Neural cell (in vitro differentiated cells): ENCODE results near the gene NAGS. TPM values are rescaled to one million over a fixed set of nuclear protein-coding genes. Genes with fewer than 3 reads are reported as not detected.

Source experiments
- H2AFZ ChIP-seq: fragments of 200-600, 300-800 bp; sonication (generic), shearing (Covaris generic); 2 replicates; pipeline ENCODE4 v1.6.0; 2014; ENCODE audit warnings: low read depth, mild to moderate bottlenecking, antibody characterized with exemption, low read length, moderate library complexity
- H3F3A ChIP-seq: fragments of 200-600 bp; shearing (Covaris generic); 2 replicates; pipeline ENCODE4 v1.6.1; 2016; ENCODE audit warnings: mild to moderate bottlenecking, moderate library complexity, mixed read lengths, antibody characterized with exemption, low read length; ENCODE audit not compliant: insufficient read depth, poor library complexity, severe bottlenecking
- H3K27ac ChIP-seq: fragments of 200-600, 300-800 bp; sonication (generic), shearing (Covaris generic); 2 replicates; pipeline ENCODE4 v1.5.1; 2014; ENCODE audit warnings: mild to moderate bottlenecking, low read length, moderate library complexity
- H3K27me3 ChIP-seq: fragments of 300-800, 200-600 bp; sonication (generic), shearing (Covaris generic); 2 replicates; pipeline ENCODE4 v1.6.0; 2014; ENCODE audit warnings: mild to moderate bottlenecking, low read depth, low read length, moderate library complexity; ENCODE audit not compliant: insufficient read depth
- H3K36me3 ChIP-seq: fragments of 300-800, 200-600 bp; sonication (generic), shearing (Covaris generic); 2 replicates; pipeline ENCODE4 v1.5.1; 2014; ENCODE audit warnings: mild to moderate bottlenecking, antibody characterized with exemption, low read length, moderate library complexity; ENCODE audit not compliant: insufficient read depth
- H3K4me2 ChIP-seq: fragments of 300-800, 200-600 bp; sonication (generic), shearing (Covaris generic); 2 replicates; pipeline ENCODE4 v1.6.0; 2014; ENCODE audit warnings: mild to moderate bottlenecking, low read length
- H3K4me3 ChIP-seq: fragments of 300-800, 200-600 bp; sonication (generic), shearing (Covaris generic); 2 replicates; pipeline ENCODE4 v1.5.1; 2014; ENCODE audit warnings: mild to moderate bottlenecking, low read length, moderate library complexity
- H3K79me2 ChIP-seq: fragments of 200-600 bp; shearing (Covaris generic); replicated peaks from 2 replicates; pipeline ENCODE4 v1.6.0; 2014; ENCODE audit warnings: mild to moderate bottlenecking, low read length, moderate library complexity; ENCODE audit not compliant: insufficient read depth
- H3K9ac ChIP-seq: fragments of 300-800, 200-600 bp; sonication (generic), shearing (Covaris generic); 2 replicates; pipeline ENCODE4 v1.6.1; 2016; ENCODE audit warnings: mild to moderate bottlenecking, low read length, mixed read lengths
- H3K9me2 ChIP-seq: fragments of 200-600 bp; shearing (Covaris generic); 2 replicates; pipeline ENCODE4 v1.6.1; 2016; ENCODE audit warnings: mild to moderate bottlenecking, low read length, mixed read lengths; ENCODE audit not compliant: insufficient read depth
- H3K9me3 ChIP-seq: fragments of 200-600, 300-800 bp; sonication (generic), shearing (Covaris generic); 2 replicates; pipeline ENCODE4 v1.6.1; 2016; ENCODE audit warnings: mild to moderate bottlenecking, mixed run types, low read length, moderate library complexity, mixed read lengths
- H4K20me1 ChIP-seq: fragments of 200-600 bp; shearing (Covaris generic); 2 replicates; pipeline ENCODE4 v1.6.1; 2016; ENCODE audit warnings: mild to moderate bottlenecking, mixed run types; ENCODE audit not compliant: insufficient read depth
- CTCF ChIP-seq: fragments of 450-650 bp; IDR thresholded peaks from 2 replicates; pipeline ENCODE4 v1.5.1; 2014; ENCODE audit warnings: antibody characterized with exemption, mild to moderate bottlenecking, moderate library complexity; ENCODE audit not compliant: poor library complexity, severe bottlenecking
- EP300 ChIP-seq: fragments of 450-650 bp; conservative IDR thresholded peaks from 2 replicates; pipeline ENCODE4 v1.6.1; 2014; ENCODE audit warnings: antibody characterized with exemption, mild to moderate bottlenecking, moderate library complexity; ENCODE audit not compliant: poor library complexity, severe bottlenecking
- EZH2 ChIP-seq: fragments of 200-600, 300-800 bp; shearing (Covaris generic), sonication (generic); IDR thresholded peaks from 2 replicates; pipeline ENCODE4 v1.6.1; 2014; ENCODE audit warnings: antibody characterized with exemption, low read length, borderline replicate concordance, mild to moderate bottlenecking; ENCODE audit not compliant: insufficient read depth, poor library complexity, severe bottlenecking
- MXI1 ChIP-seq: fragments of 450-650 bp; conservative IDR thresholded peaks from 2 replicates; pipeline ENCODE4 v1.6.1; 2014; ENCODE audit warnings: antibody characterized with exemption, mild to moderate bottlenecking; ENCODE audit not compliant: poor library complexity, severe bottlenecking
- POLR2AphosphoS5 ChIP-seq: IDR thresholded peaks from 2 replicates; pipeline ENCODE4 v1.6.1; 2012
- RAD21 ChIP-seq: fragments of 450-650 bp; conservative IDR thresholded peaks from 2 replicates; pipeline ENCODE4 v1.6.1; 2014; ENCODE audit warnings: antibody characterized with exemption, mild to moderate bottlenecking, moderate library complexity
- REST ChIP-seq: IDR thresholded peaks from 2 replicates; pipeline ENCODE4 v1.6.1; 2012; ENCODE audit warnings: borderline replicate concordance
- SMC3 ChIP-seq: fragments of 450-650 bp; conservative IDR thresholded peaks from 2 replicates; pipeline ENCODE4 v1.6.1; 2014; ENCODE audit warnings: antibody characterized with exemption, mild to moderate bottlenecking, moderate library complexity; ENCODE audit not compliant: poor library complexity
- TAF1 ChIP-seq: IDR thresholded peaks from 2 replicates; pipeline ENCODE4 v1.6.1; 2012; ENCODE audit warnings: low read depth
- polyA plus RNA-seq: library from polyadenylated mRNA; depleted of rRNA; stranded (reverse); fragments of >200 nt; gene quantifications from 2 replicates; pipeline ENCODE4 v1.2.3, GENCODE V29; 2014
- small RNA-seq, 3 experiments: library from RNA; depleted of rRNA; stranded (forward); fragments of <200 nt; gene quantifications; one replicate each; pipeline ENCODE3, GENCODE V24; 2012

The NAGS gene
- polyA plus RNA-seq, 1 donor from 2014 or later, result not detected

GRCh38 chr17:44049294-44050060 is 45.1 kb downstream of the NAGS start:
- Histone ChIP-seq H3K4me2 (no peak overlapping the region), H3K36me3 (no peaks in the 10 kb centered on the region), H4K20me1 (no peaks in the 10 kb centered on the region), H3K79me2 (no peaks in the 10 kb centered on the region), H3K9me3 (no peaks in the 10 kb centered on the region), H3K9ac (no peak overlapping the region), H2AFZ (no peak overlapping the region), H3K27ac (no peak overlapping the region), H3K4me3 (no peak overlapping the region), H3F3A (no peaks in the 10 kb centered on the region), H3K27me3 (no peaks in the 10 kb centered on the region), H3K9me2 (no peaks in the 10 kb centered on the region)
- TF ChIP-seq EZH2 (no peak), EP300 (no peak)

GRCh38 chr17:44053125-44053872 is 48.9 kb downstream of the NAGS start:
- Histone ChIP-seq H3K9me3 (no peaks in the 10 kb centered on the region), H3K4me3 (no peak overlapping the region), H3K79me2 (no peaks in the 10 kb centered on the region), H3K36me3 (no peaks in the 10 kb centered on the region), H3K9me2 (no peaks in the 10 kb centered on the region), H3K27ac (no peak overlapping the region), H3F3A (no peaks in the 10 kb centered on the region), H2AFZ (no peak overlapping the region), H4K20me1 (no peaks in the 10 kb centered on the region), H3K4me2 (no peak overlapping the region), H3K9ac (no peak overlapping the region), H3K27me3 (no peaks in the 10 kb centered on the region)
- TF ChIP-seq EZH2 (no peak), REST (no peak), SMC3 (no peak), TAF1 (no peak), EP300 (no peak), CTCF (no peak), POLR2AphosphoS5 (no peak), MXI1 (no peak), RAD21 (no peak)

Small RNA genes lying within 50 kb of the gene (small RNA-seq; reads per million reads assigned to genes)
- gene RF00012, result 0 to 0.41 (median 0.10) reads per million in 3 experiments

Other genes starting within 250 kb of the NAGS start
- gene SOST, start 245.8 kb upstream of the NAGS start, polyA plus RNA-seq, result 0.10 TPM in 1 of 2 replicates, not detected in the other
- 38.7 and 38.8 TPM in 2 replicates for gene DUSP3, start 225.6 kb upstream of the NAGS start, polyA plus RNA-seq
- 0.09 TPM in 1 of 2 replicates, not detected in the other for gene CFAP97D1, start 224.2 kb upstream of the NAGS start, polyA plus RNA-seq
- 48.1 and 67.2 TPM in 2 replicates for gene MPP3, start 171.5 kb upstream of the NAGS start, polyA plus RNA-seq
- not detected in 2 replicates for gene CD300LG, start 157.4 kb upstream of the NAGS start, polyA plus RNA-seq
- gene MPP2, start 97.1 kb upstream of the NAGS start, polyA plus RNA-seq, result 25.5 and 34.3 TPM in 2 replicates
- gene PPY, start 62.1 kb upstream of the NAGS start, polyA plus RNA-seq, result not detected in 2 replicates
- gene PYY, start 50.7 kb upstream of the NAGS start, polyA plus RNA-seq, result not detected in 2 replicates
- 59.3 and 62.9 TPM in 2 replicates for gene TMEM101, start 10.3 kb downstream of the NAGS start, polyA plus RNA-seq
- gene LSM12, start 62.0 kb downstream of the NAGS start, polyA plus RNA-seq, result 9.6 and 12.0 TPM in 2 replicates
- 10.8 and 16.7 TPM in 2 replicates for gene G6PC3, start 66.1 kb downstream of the NAGS start, polyA plus RNA-seq
- 93.0 and 97.8 TPM in 2 replicates for gene HDAC5, start 119.0 kb downstream of the NAGS start, polyA plus RNA-seq
- gene HROB, start 137.3 kb downstream of the NAGS start, polyA plus RNA-seq, result 1.3 TPM in 2 replicates
- gene ASB16, start 166.1 kb downstream of the NAGS start, polyA plus RNA-seq, result not detected in 2 replicates
- 59.9 and 77.4 TPM in 2 replicates for gene TMUB2, start 182.3 kb downstream of the NAGS start, polyA plus RNA-seq
- gene ATXN7L3, start 195.3 kb downstream of the NAGS start, polyA plus RNA-seq, result 93.5 and 97.2 TPM in 2 replicates
- 71.7 and 73.8 TPM in 2 replicates for gene UBTF, start 215.1 kb downstream of the NAGS start, polyA plus RNA-seq